Neural progenitor cell (in vitro differentiated cells): ENCODE measurements around the gene UPK3BL2. TPM values are rescaled to one million over a fixed set of nuclear protein-coding genes. Genes with fewer than 3 reads are reported as not detected.
"Not testable (repeated sequence)": the region's sequence is repeated elsewhere in the genome, so short reads cannot be mapped to it uniquely, and the experiment has no call there.

ENCODE experiments used
- DNase-seq: peaks from one replicate; pipeline ENCODE4 v3.0.0-alpha.2; 2016; ENCODE audit warnings: low spot score
- H2AFZ ChIP-seq: fragments of 200-600 bp; sonication (generic); replicated peaks from 2 replicates; pipeline ENCODE4 v1.6.1; 2016; ENCODE audit warnings: antibody characterized with exemption
- H3F3A ChIP-seq: fragments of 200-600 bp; sonication (generic); 2 replicates; pipeline ENCODE4 v1.6.1; 2016; ENCODE audit warnings: antibody characterized with exemption, low read depth
- H3K27ac ChIP-seq: fragments of 200-600 bp; sonication (generic); 2 replicates; pipeline ENCODE4 v1.5.1; 2016; ENCODE audit warnings: mild to moderate bottlenecking
- H3K27me3 ChIP-seq: fragments of 200-600 bp; sonication (generic); 2 replicates; pipeline ENCODE4 v1.6.1; 2016; ENCODE audit warnings: mild to moderate bottlenecking, moderate library complexity
- H3K36me3 ChIP-seq: fragments of 200-600 bp; sonication (generic); 2 replicates; pipeline ENCODE4 v1.5.1; 2016
- H3K4me1 ChIP-seq: fragments of 200-600 bp; sonication (generic); 2 replicates; pipeline ENCODE4 v1.6.1; 2016; ENCODE audit warnings: mixed run types
- H3K4me2 ChIP-seq: fragments of 200-600 bp; sonication (generic); 2 replicates; pipeline ENCODE4 v1.6.1; 2016
- H3K4me3 ChIP-seq: fragments of 200-600 bp; sonication (generic); 2 replicates; pipeline ENCODE4 v1.5.1; 2016
- H3K79me2 ChIP-seq: fragments of 200-600 bp; sonication (generic); 2 replicates; pipeline ENCODE4 v1.6.1; 2016; ENCODE audit warnings: low read depth
- H3K9ac ChIP-seq: fragments of 200-600 bp; sonication (generic); 2 replicates; pipeline ENCODE4 v1.6.1; 2016
- H3K9me3 ChIP-seq: fragments of 200-600 bp; sonication (generic); 2 replicates; pipeline ENCODE4 v1.5.1; 2016; ENCODE audit warnings: low read depth
- H4K20me1 ChIP-seq: fragments of 200-600 bp; sonication (generic); 2 replicates; pipeline ENCODE4 v1.6.1; 2016; ENCODE audit warnings: low read depth
- H3K27ac Mint-ChIP-seq: 3 replicates; pipeline ENCODE4 v1.8.0; 2021; ENCODE audit warnings: mixed read lengths
- H3K27me3 Mint-ChIP-seq: 2 replicates; pipeline ENCODE4 v1.8.0; 2022; ENCODE audit warnings: low read depth, mild to moderate bottlenecking, inconsistent platforms, moderate library complexity, mixed read lengths; ENCODE audit not compliant: insufficient read depth
- H3K36me3 Mint-ChIP-seq: 3 replicates; pipeline ENCODE4 v1.8.0; 2021; ENCODE audit warnings: mixed read lengths
- H3K4me1 Mint-ChIP-seq: 3 replicates; pipeline ENCODE4 v1.8.0; 2021; ENCODE audit warnings: mixed read lengths
- H3K4me3 Mint-ChIP-seq: 3 replicates; pipeline ENCODE4 v1.8.0; 2021; ENCODE audit warnings: mild to moderate bottlenecking, moderate library complexity, mixed read lengths
- H3K9me3 Mint-ChIP-seq: 3 replicates; pipeline ENCODE4 v1.8.0; 2020; ENCODE audit warnings: mixed read lengths
- total RNA-seq: library from RNA; depleted of rRNA; stranded (reverse); fragments of >200 nt; gene quantifications from 2 replicates; pipeline ENCODE4 v1.2.3, GENCODE V29; 2015; ENCODE audit warnings: low replicate concordance

The UPK3BL2 gene
- total RNA-seq, 1 donor from 2014 or later = 0.21 TPM

- not testable (repeated sequence) for H3K4me2 ChIP-seq, H3F3A ChIP-seq, H3K9me3 Mint-ChIP-seq, H3K79me2 ChIP-seq, H3K9me3 ChIP-seq, H3K4me3 ChIP-seq, H3K4me3 Mint-ChIP-seq, H3K27ac Mint-ChIP-seq, H3K27me3 Mint-ChIP-seq, H3K4me1 Mint-ChIP-seq, DNase-seq, H2AFZ ChIP-seq, H3K27me3 ChIP-seq, H4K20me1 ChIP-seq, H3K36me3 ChIP-seq, H3K27ac ChIP-seq, H3K4me1 ChIP-seq, H3K36me3 Mint-ChIP-seq, H3K9ac ChIP-seq
Measured at GRCh38 chr7:102524803-102525202, 18.7 kb downstream of the UPK3BL2 start.

- H3K4me1 Mint-ChIP-seq, H3K9ac ChIP-seq, H3K79me2 ChIP-seq, H3K4me3 ChIP-seq, H3K27me3 ChIP-seq, H3K4me1 ChIP-seq, H3K27me3 Mint-ChIP-seq, H3K4me3 Mint-ChIP-seq, H4K20me1 ChIP-seq, H3F3A ChIP-seq, H3K36me3 Mint-ChIP-seq, H3K9me3 Mint-ChIP-seq, H3K36me3 ChIP-seq, H3K9me3 ChIP-seq, DNase-seq, H2AFZ ChIP-seq, H3K27ac Mint-ChIP-seq, H3K4me2 ChIP-seq, H3K27ac ChIP-seq: not testable (repeated sequence)
Measured at GRCh38 chr7:102520797-102521196, 22.7 kb downstream of the UPK3BL2 start.

GRCh38 chr7:102517550-102518147, 25.8 kb downstream of the UPK3BL2 start, which contains the start of gene RASA4B:
RASA4B (minus strand) TSS chr7:102517777; CDS start chr7:102517710, 67 bp downstream.
- not testable (repeated sequence) for H3K4me3 ChIP-seq, H3K9ac ChIP-seq, H2AFZ ChIP-seq, H3K36me3 ChIP-seq, H3K27ac ChIP-seq, H3K9me3 Mint-ChIP-seq, H3K27me3 ChIP-seq, H3K4me2 ChIP-seq, H3K27ac Mint-ChIP-seq, H4K20me1 ChIP-seq, H3K4me1 ChIP-seq, H3K4me1 Mint-ChIP-seq, H3K27me3 Mint-ChIP-seq, H3K36me3 Mint-ChIP-seq, H3K79me2 ChIP-seq, H3K9me3 ChIP-seq, H3F3A ChIP-seq
- H3K4me3 Mint-ChIP-seq = peak within 1 kb of the TSS; percentile 78
- DNase-seq = peak; percentile 36

- H3K27me3 ChIP-seq, H3K27me3 Mint-ChIP-seq, H3K27ac Mint-ChIP-seq, H3K9ac ChIP-seq, H3K4me1 Mint-ChIP-seq, H3K4me1 ChIP-seq, H3K9me3 ChIP-seq, H3F3A ChIP-seq, H3K79me2 ChIP-seq, H4K20me1 ChIP-seq, H3K4me3 ChIP-seq, H3K9me3 Mint-ChIP-seq, H3K27ac ChIP-seq, H3K4me2 ChIP-seq, DNase-seq, H3K36me3 ChIP-seq, H3K4me3 Mint-ChIP-seq, H3K36me3 Mint-ChIP-seq, H2AFZ ChIP-seq: not testable (repeated sequence)
Measured at GRCh38 chr7:102516951-102517350, 26.5 kb downstream of the UPK3BL2 start.

- DNase-seq, H3K79me2 ChIP-seq, H3K9me3 ChIP-seq, H3K36me3 ChIP-seq, H3K4me1 ChIP-seq, H3K4me1 Mint-ChIP-seq, H3K4me3 ChIP-seq, H3K4me3 Mint-ChIP-seq, H3K9ac ChIP-seq, H2AFZ ChIP-seq, H3K27ac ChIP-seq, H3K27ac Mint-ChIP-seq, H3K27me3 Mint-ChIP-seq, H3F3A ChIP-seq, H4K20me1 ChIP-seq, H3K27me3 ChIP-seq, H3K36me3 Mint-ChIP-seq, H3K4me2 ChIP-seq, H3K9me3 Mint-ChIP-seq: not testable (repeated sequence)
Measured at GRCh38 chr7:102515889-102516288, 27.6 kb downstream of the UPK3BL2 start.

GRCh38 chr7:102514881-102515721, 28.4 kb downstream of the UPK3BL2 start:
- H3K4me1 Mint-ChIP-seq, H3K27me3 ChIP-seq, H3K9ac ChIP-seq, H3K27ac Mint-ChIP-seq, H3K79me2 ChIP-seq, H3K27ac ChIP-seq, DNase-seq, H3K36me3 ChIP-seq, H3F3A ChIP-seq, H2AFZ ChIP-seq, H4K20me1 ChIP-seq, H3K36me3 Mint-ChIP-seq, H3K9me3 ChIP-seq, H3K4me3 ChIP-seq, H3K27me3 Mint-ChIP-seq, H3K4me1 ChIP-seq, H3K4me2 ChIP-seq, H3K9me3 Mint-ChIP-seq, H3K4me3 Mint-ChIP-seq: not testable (repeated sequence)

GRCh38 chr7:102512642-102513221, 30.8 kb downstream of the UPK3BL2 start:
- H3K27ac ChIP-seq, H3K27me3 ChIP-seq, H3K36me3 Mint-ChIP-seq, H3K9me3 ChIP-seq, H4K20me1 ChIP-seq, H2AFZ ChIP-seq, H3K27me3 Mint-ChIP-seq, H3K9me3 Mint-ChIP-seq, H3K27ac Mint-ChIP-seq, H3K4me2 ChIP-seq, H3K4me1 ChIP-seq, H3K36me3 ChIP-seq, H3F3A ChIP-seq, H3K79me2 ChIP-seq, H3K4me3 Mint-ChIP-seq, H3K9ac ChIP-seq, H3K4me3 ChIP-seq, H3K4me1 Mint-ChIP-seq: not testable (repeated sequence)
- DNase-seq = peak; percentile 91

GRCh38 chr7:102511860-102512522, 31.5 kb downstream of the UPK3BL2 start:
- H3K79me2 ChIP-seq, DNase-seq, H3K27ac ChIP-seq, H3K36me3 Mint-ChIP-seq, H3F3A ChIP-seq, H3K4me1 Mint-ChIP-seq, H3K27me3 Mint-ChIP-seq, H2AFZ ChIP-seq, H4K20me1 ChIP-seq, H3K36me3 ChIP-seq, H3K9me3 ChIP-seq, H3K4me2 ChIP-seq, H3K4me3 ChIP-seq, H3K4me1 ChIP-seq, H3K9me3 Mint-ChIP-seq, H3K9ac ChIP-seq, H3K4me3 Mint-ChIP-seq, H3K27ac Mint-ChIP-seq, H3K27me3 ChIP-seq: not testable (repeated sequence)
